Neural progenitor cell (in vitro differentiated cells): ENCODE measurements around the gene ZMYND12. TPM values are rescaled to one million over a fixed set of nuclear protein-coding genes. Genes with fewer than 3 reads are reported as not detected.
"Not testable (repeated sequence)": the region's sequence is repeated elsewhere in the genome, so short reads cannot be mapped to it uniquely, and the experiment has no call there.

Experiments used
- DNase-seq: peaks from one replicate; pipeline ENCODE4 v3.0.0-alpha.2; 2016; ENCODE audit warnings: low spot score
- H2AFZ ChIP-seq: fragments of 200-600 bp; sonication (generic); replicated peaks from 2 replicates; pipeline ENCODE4 v1.6.1; 2016; ENCODE audit warnings: antibody characterized with exemption
- H3F3A ChIP-seq: fragments of 200-600 bp; sonication (generic); 2 replicates; pipeline ENCODE4 v1.6.1; 2016; ENCODE audit warnings: antibody characterized with exemption, low read depth
- H3K27ac ChIP-seq: fragments of 200-600 bp; sonication (generic); 2 replicates; pipeline ENCODE4 v1.5.1; 2016; ENCODE audit warnings: mild to moderate bottlenecking
- H3K27me3 ChIP-seq: fragments of 200-600 bp; sonication (generic); 2 replicates; pipeline ENCODE4 v1.6.1; 2016; ENCODE audit warnings: mild to moderate bottlenecking, moderate library complexity
- H3K36me3 ChIP-seq: fragments of 200-600 bp; sonication (generic); 2 replicates; pipeline ENCODE4 v1.5.1; 2016
- H3K4me1 ChIP-seq: fragments of 200-600 bp; sonication (generic); 2 replicates; pipeline ENCODE4 v1.6.1; 2016; ENCODE audit warnings: mixed run types
- H3K4me2 ChIP-seq: fragments of 200-600 bp; sonication (generic); 2 replicates; pipeline ENCODE4 v1.6.1; 2016
- H3K4me3 ChIP-seq: fragments of 200-600 bp; sonication (generic); 2 replicates; pipeline ENCODE4 v1.5.1; 2016
- H3K79me2 ChIP-seq: fragments of 200-600 bp; sonication (generic); 2 replicates; pipeline ENCODE4 v1.6.1; 2016; ENCODE audit warnings: low read depth
- H3K9ac ChIP-seq: fragments of 200-600 bp; sonication (generic); 2 replicates; pipeline ENCODE4 v1.6.1; 2016
- H3K9me3 ChIP-seq: fragments of 200-600 bp; sonication (generic); 2 replicates; pipeline ENCODE4 v1.5.1; 2016; ENCODE audit warnings: low read depth
- H4K20me1 ChIP-seq: fragments of 200-600 bp; sonication (generic); 2 replicates; pipeline ENCODE4 v1.6.1; 2016; ENCODE audit warnings: low read depth
- H3K27ac Mint-ChIP-seq: 3 replicates; pipeline ENCODE4 v1.8.0; 2021; ENCODE audit warnings: mixed read lengths
- H3K27me3 Mint-ChIP-seq: 2 replicates; pipeline ENCODE4 v1.8.0; 2022; ENCODE audit warnings: low read depth, mild to moderate bottlenecking, inconsistent platforms, moderate library complexity, mixed read lengths; ENCODE audit not compliant: insufficient read depth
- H3K36me3 Mint-ChIP-seq: 3 replicates; pipeline ENCODE4 v1.8.0; 2021; ENCODE audit warnings: mixed read lengths
- H3K4me1 Mint-ChIP-seq: 3 replicates; pipeline ENCODE4 v1.8.0; 2021; ENCODE audit warnings: mixed read lengths
- H3K4me3 Mint-ChIP-seq: 3 replicates; pipeline ENCODE4 v1.8.0; 2021; ENCODE audit warnings: mild to moderate bottlenecking, moderate library complexity, mixed read lengths
- H3K9me3 Mint-ChIP-seq: 3 replicates; pipeline ENCODE4 v1.8.0; 2020; ENCODE audit warnings: mixed read lengths
- EZH2 ChIP-seq: fragments of 200-600 bp; sonication (generic); IDR thresholded peaks from 2 replicates; pipeline ENCODE4 v1.6.1; 2017; ENCODE audit warnings: antibody characterized with exemption, mild to moderate bottlenecking, moderate library complexity
- EZH2phosphoT487 ChIP-seq: fragments of 200-600 bp; sonication (generic); IDR thresholded peaks from 2 replicates; pipeline ENCODE4 v1.6.1; 2017; ENCODE audit warnings: antibody characterized with exemption
- total RNA-seq: library from RNA; depleted of rRNA; stranded (reverse); fragments of >200 nt; gene quantifications from 2 replicates; pipeline ENCODE4 v1.2.3, GENCODE V29; 2015; ENCODE audit warnings: low replicate concordance
- TF ChIP-seq, protein P1 (sequence below): fragments of 200-600 bp; sonication (generic); IDR thresholded peaks from 2 replicates; pipeline ENCODE4 v1.5.1; 2017; ENCODE audit warnings: antibody characterized with exemption, mild to moderate bottlenecking

ZMYND12 gene
- 1.3 and 2.1 TPM in 2 replicates for total RNA-seq

- peak within 1 kb of the TSS; percentile 85 for H3K4me3 ChIP-seq
- TF ChIP-seq, protein P1, sequence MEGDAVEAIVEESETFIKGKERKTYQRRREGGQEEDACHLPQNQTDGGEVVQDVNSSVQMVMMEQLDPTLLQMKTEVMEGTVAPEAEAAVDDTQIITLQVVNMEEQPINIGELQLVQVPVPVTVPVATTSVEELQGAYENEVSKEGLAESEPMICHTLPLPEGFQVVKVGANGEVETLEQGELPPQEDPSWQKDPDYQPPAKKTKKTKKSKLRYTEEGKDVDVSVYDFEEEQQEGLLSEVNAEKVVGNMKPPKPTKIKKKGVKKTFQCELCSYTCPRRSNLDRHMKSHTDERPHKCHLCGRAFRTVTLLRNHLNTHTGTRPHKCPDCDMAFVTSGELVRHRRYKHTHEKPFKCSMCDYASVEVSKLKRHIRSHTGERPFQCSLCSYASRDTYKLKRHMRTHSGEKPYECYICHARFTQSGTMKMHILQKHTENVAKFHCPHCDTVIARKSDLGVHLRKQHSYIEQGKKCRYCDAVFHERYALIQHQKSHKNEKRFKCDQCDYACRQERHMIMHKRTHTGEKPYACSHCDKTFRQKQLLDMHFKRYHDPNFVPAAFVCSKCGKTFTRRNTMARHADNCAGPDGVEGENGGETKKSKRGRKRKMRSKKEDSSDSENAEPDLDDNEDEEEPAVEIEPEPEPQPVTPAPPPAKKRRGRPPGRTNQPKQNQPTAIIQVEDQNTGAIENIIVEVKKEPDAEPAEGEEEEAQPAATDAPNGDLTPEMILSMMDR: peak; percentile 1
- TF ChIP-seq EZH2: no peak
- no peaks in the 10 kb centered on the region for H3K27me3 ChIP-seq
- DNase-seq: peak; percentile 91
- Mint-ChIP-seq H3K27me3 (peaks cover 10% of the 10 kb centered on the region), H3K36me3 (peaks cover 10% of the 10 kb centered on the region), H3K9me3 (no peaks in the 10 kb centered on the region), H3K4me3 (peak within 1 kb of the TSS; percentile 88), H3K27ac (peak within 1 kb of the TSS; percentile 20), H3K4me1 (peaks cover 17% of the 10 kb centered on the region)
- H3K36me3 ChIP-seq: no peaks in the 10 kb centered on the region
- peak within 1 kb of the TSS; percentile 2 for H3K27ac ChIP-seq
- peak within 1 kb of the TSS; percentile 95 for H2AFZ ChIP-seq
- H3K4me1 ChIP-seq: peaks cover 5% of the 10 kb centered on the region
- peak within 1 kb of the TSS; percentile 59 for H3K9ac ChIP-seq
- peaks cover 15% of the 10 kb centered on the region for H3F3A ChIP-seq
- peaks cover 20% of the 10 kb centered on the region for H3K79me2 ChIP-seq
- H4K20me1 ChIP-seq: no peaks in the 10 kb centered on the region
- no peaks in the 10 kb centered on the region for H3K9me3 ChIP-seq
- peak within 1 kb of the TSS; percentile 89 for H3K4me2 ChIP-seq
These were observed at the start of gene ZMYND12, which contains the start of gene PPCS for GRCh38 chr1:42456010-42456753. ZMYND12 (minus strand) TSS chr1:42456022; CDS start chr1:42455997, 25 bp downstream. PPCS (plus strand) TSS chr1:42456543; CDS start chr1:42456566, 23 bp downstream.

DNA sequence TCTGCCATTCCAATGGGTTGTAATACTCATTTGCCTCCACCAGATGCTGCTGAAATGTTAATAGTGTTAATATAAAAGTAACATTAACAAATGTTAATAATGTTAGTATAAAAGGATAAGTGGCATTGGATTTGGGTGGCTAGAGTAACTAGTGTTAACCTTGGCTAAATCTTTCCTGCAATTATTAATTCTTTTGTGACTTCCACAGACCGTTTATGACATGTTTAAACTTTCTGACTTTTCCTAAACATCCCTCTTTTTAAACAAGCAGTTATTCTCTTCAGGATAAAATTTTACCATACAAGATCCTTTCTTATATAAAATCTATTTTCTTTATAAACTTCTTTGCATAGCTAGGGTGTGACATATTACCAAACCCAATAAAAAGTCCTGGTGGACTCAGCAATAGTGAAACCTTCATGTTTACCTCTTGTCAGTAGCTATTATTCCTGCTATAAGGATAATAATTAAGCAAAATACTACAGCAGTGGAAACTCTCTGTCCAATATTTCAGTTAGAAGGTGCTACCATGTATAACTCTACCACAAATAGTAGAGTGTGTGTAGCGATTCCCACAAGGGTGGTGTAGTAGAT is 48.8 kb upstream of the ZMYND12 start:
- Histone ChIP-seq H4K20me1 (no peaks in the 10 kb centered on the region), H2AFZ (no peak overlapping the region), H3K36me3 (no peaks in the 10 kb centered on the region), H3K4me2 (no peak overlapping the region), H3K9me3 (peaks cover 31% of the 10 kb centered on the region), H3K27me3 (no peaks in the 10 kb centered on the region), H3K27ac (no peak overlapping the region), H3K79me2 (no peaks in the 10 kb centered on the region), H3K4me1 (no peaks in the 10 kb centered on the region), H3K4me3 (no peak overlapping the region), H3F3A (no peaks in the 10 kb centered on the region), H3K9ac (no peak overlapping the region)
- H3K9me3 Mint-ChIP-seq: peaks cover 31% of the 10 kb centered on the region
- no peak overlapping the region for H3K27ac Mint-ChIP-seq
- peaks cover 52% of the 10 kb centered on the region for H3K36me3 Mint-ChIP-seq
- no peaks in the 10 kb centered on the region for H3K4me1 Mint-ChIP-seq
- H3K4me3 Mint-ChIP-seq: no peak overlapping the region
- H3K27me3 Mint-ChIP-seq: peaks cover 6% of the 10 kb centered on the region
- no peak for TF ChIP-seq EZH2
- TF ChIP-seq, protein P1: no peak
- TF ChIP-seq EZH2phosphoT487: no peak
- DNase-seq: no peak

DNA sequence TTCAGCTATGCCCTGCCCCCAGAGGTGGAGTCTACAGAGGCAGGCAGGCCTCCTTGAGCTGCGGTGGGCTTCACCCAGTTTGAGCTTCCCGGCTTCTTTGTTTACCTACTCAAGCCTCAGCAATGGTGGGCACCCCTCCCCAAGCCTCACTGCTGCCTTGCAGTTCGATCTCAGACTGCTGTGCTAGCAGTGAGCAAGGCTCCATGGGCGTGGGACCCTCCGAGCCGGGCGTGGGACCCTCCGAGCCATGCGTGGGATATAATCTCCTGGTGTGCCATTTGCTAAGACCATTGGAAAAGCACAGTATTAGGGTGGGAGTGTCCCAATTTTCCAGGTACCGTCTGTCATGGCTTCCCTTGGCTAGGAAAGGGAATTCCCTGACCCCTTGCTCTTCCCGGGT is 46.2 kb upstream of the ZMYND12 start:
- H3K27ac Mint-ChIP-seq, H3K4me2 ChIP-seq, H3K4me1 Mint-ChIP-seq, H3K79me2 ChIP-seq, H3K36me3 ChIP-seq, H2AFZ ChIP-seq, H3K9ac ChIP-seq, DNase-seq, H3F3A ChIP-seq, H3K27me3 ChIP-seq, H3K4me3 Mint-ChIP-seq, H4K20me1 ChIP-seq, H3K4me1 ChIP-seq, H3K4me3 ChIP-seq, H3K27ac ChIP-seq, H3K27me3 Mint-ChIP-seq: not testable (repeated sequence)
- Mint-ChIP-seq H3K9me3 (peaks cover 31% of the 10 kb centered on the region), H3K36me3 (peaks cover 44% of the 10 kb centered on the region)
- H3K9me3 ChIP-seq: peaks cover 24% of the 10 kb centered on the region

DNA sequence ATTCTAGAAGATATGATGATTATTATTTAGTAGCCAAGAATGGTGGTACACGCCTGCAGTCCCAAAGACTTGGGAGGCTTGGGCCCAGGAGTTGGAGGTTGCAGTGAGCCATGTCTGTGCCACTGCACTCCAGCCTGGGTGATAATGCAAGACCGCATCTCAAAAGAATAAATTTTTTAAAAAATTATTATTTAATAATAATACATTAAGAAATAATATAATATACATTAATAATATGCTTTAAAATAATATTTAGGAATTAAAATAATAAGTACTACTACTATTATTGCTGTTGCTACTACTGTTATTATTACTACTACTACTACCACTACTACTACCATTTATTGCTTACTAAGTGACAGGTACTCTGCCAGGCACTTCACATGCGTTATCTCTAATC is 34.4 kb upstream of the ZMYND12 start:
- no peaks in the 10 kb centered on the region for H3K27me3 Mint-ChIP-seq
- H3K27ac Mint-ChIP-seq: no peak overlapping the region
- TF ChIP-seq EZH2phosphoT487 (no peak), EZH2 (no peak)
- TF ChIP-seq, protein P1: no peak
- no peak overlapping the region for H3K9ac ChIP-seq
- no peak overlapping the region for H3K27ac ChIP-seq
- H3K4me2 ChIP-seq: no peak overlapping the region
- H3K4me3 ChIP-seq: no peak overlapping the region
- H3K36me3 ChIP-seq: no peaks in the 10 kb centered on the region
- H3K4me1 Mint-ChIP-seq: no peaks in the 10 kb centered on the region
- H3K36me3 Mint-ChIP-seq: peaks cover 17% of the 10 kb centered on the region
- no peaks in the 10 kb centered on the region for H3K27me3 ChIP-seq
- H2AFZ ChIP-seq: no peak overlapping the region
- no peaks in the 10 kb centered on the region for H3K4me1 ChIP-seq
- H3F3A ChIP-seq: no peaks in the 10 kb centered on the region
- H3K9me3 ChIP-seq: no peaks in the 10 kb centered on the region
- no peak for DNase-seq
- no peak overlapping the region for H3K4me3 Mint-ChIP-seq
- no peaks in the 10 kb centered on the region for H4K20me1 ChIP-seq
- H3K79me2 ChIP-seq: no peaks in the 10 kb centered on the region
- peaks cover 8% of the 10 kb centered on the region for H3K9me3 Mint-ChIP-seq
